Epithelial cell of esophagus (primary cell): ENCODE results near the gene DHRS3.

ENCODE experiments used
- DNase-seq: peaks from one replicate; pipeline ENCODE4 v3.0.0; 2010; ENCODE audit warnings: low read depth
- H3K4me3 ChIP-seq: 2 replicates; pipeline ENCODE4 v1.5.1; 2011; ENCODE audit warnings: mild to moderate bottlenecking, low read length, control low read depth
- CTCF ChIP-seq: IDR thresholded peaks from 2 replicates; pipeline ENCODE4 v1.5.1; 2011; ENCODE audit warnings: low read depth, mild to moderate bottlenecking, low read length, control low read depth, inconsistent platforms; ENCODE audit not compliant: insufficient read depth; ENCODE audit errors: missing control alignments

The DHRS3 gene

GRCh38 chr1:12556957-12557935 is 60.8 kb downstream of the DHRS3 start:
- DNase-seq: no peak
- H3K4me3 ChIP-seq: no peak overlapping the region
- TF ChIP-seq CTCF: no peak

GRCh38 chr1:12556368-12556930 is 61.6 kb downstream of the DHRS3 start:
- no peak for TF ChIP-seq CTCF
- DNase-seq: no peak
- no peak overlapping the region for H3K4me3 ChIP-seq

DNA sequence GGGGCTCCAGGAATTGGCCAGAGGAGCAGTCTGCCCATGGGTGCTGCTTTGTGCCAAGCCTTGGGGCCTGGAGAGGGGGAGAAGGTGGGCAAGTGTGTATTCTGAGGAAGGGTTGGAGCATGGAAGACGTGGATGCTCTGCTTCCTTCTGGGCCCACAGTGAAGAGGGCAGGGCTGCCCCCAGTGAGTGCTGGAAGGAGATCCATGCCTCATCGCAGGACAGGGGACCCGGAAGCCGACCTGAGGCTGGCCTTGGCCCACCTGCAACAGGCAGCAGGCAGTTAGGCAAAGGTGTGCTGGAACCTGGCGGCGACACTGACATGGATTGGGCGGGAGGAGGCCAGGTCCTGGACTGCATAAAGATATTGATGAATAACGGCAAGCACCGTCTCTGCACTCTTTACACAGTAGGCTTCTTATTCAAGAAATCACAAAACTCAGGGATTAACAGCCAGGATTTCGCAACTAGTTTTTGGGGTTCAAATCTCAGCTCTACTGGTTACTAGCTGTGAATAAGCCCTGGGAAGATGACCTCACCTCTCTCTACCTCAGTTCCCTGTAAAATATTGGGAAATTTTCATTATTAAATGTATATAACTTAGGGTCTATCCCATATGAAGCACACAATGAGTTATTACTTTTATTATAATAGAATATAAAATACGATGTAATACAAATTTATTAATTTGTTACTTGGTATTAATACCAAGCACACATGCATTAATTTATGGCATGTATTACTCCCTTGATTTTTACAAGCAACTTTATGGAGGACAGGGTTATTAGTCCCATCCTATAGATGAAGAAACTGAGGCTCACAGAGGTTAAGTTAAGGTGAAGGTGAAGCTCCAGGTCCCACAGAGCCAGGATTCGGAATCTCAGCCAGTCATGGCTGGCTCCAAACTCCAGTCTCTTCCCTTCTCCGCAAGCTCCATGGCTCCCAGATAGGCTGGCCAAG is 62.3 kb downstream of the DHRS3 start:
- no peak overlapping the region for H3K4me3 ChIP-seq
- no peak for DNase-seq
- no peak for TF ChIP-seq CTCF

DNA sequence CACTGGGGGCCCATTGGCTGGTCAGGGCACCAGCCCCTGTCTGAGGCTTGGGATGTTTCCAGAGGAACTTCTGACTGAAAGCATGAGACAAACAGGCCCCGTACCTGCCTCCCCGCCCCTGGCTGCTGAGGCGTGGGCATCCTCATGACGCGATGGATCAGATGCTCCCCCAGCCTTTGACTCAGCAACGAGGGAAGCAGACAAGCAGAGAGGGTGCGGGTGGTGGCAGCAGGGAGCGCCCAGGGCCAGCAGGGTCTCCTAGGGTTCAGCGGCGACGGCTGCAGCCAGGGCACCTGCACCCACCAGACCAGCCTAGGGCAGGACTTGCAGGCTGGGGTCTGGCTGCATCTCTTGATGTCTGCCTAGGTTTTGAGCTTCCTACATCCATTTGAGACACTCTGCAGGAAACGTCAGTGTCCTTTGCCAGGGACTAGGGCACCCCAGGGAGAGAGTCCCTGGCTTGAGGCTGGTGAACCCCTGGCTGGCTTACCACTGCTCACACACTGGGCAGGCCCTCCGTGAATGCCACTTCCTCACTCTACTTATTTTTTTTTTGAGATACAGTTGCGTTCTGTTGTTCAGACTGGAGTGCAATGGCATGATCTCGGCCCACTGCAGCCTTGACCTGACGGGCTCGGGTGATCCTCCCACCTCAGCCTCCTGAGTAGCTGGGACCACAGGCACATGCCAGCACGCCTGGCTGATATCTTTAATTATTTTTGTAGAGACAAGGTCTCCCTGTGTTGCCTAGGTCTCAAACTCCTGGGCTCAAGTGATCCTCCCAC is 63.3 kb downstream of the DHRS3 start:
- H3K4me3 ChIP-seq: no peak overlapping the region

DNA sequence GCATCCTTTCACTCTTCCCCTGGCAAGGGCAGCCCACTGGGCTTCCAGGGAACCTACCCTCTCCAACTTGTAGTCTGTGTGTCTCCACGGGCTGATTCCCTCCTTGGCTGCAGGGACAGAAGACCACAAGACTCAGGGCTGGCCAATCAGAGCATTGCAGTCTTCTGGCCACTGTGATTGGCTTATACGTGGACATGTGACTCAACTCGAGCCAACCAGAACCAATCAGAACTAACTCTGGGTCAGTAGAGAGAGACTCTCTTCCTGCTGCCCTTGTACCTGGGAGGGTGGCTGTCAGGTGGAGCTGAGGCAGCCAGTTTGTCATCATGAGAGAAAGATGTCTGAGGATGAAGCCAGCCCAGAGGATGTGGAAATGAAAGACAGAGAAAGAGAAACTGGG is 64.0 kb downstream of the DHRS3 start:
- no peak overlapping the region for H3K4me3 ChIP-seq
- DNase-seq: no peak
- no peak for TF ChIP-seq CTCF

More for the DNA sequence above, 63.3 kb downstream of the DHRS3 start:
- no peak for DNase-seq
- no peak for TF ChIP-seq CTCF
